PC-3 (cell line): ENCODE data around the gene SULT2B1.

Experiments
- CTCF ChIP-seq: fragments of 300-600 bp; sonication (generic); conservative IDR thresholded peaks from 2 replicates; pipeline ENCODE4 v1.5.1; 2017; ENCODE audit warnings: antibody characterized with exemption, low read depth, mild to moderate bottlenecking, low read length
- EZH2 ChIP-seq: fragments of 300-600 bp; sonication (generic); IDR thresholded peaks from one replicate; pipeline ENCODE4 v1.6.1; 2017; ENCODE audit warnings: antibody characterized with exemption, mild to moderate bottlenecking, low read length; ENCODE audit not compliant: unreplicated experiment
- EZH2phosphoT487 ChIP-seq: fragments of 300-600 bp; sonication (generic); IDR thresholded peaks from 2 replicates; pipeline ENCODE4 v1.6.1; 2018; ENCODE audit warnings: mild to moderate bottlenecking, antibody characterized with exemption, low read length, borderline replicate concordance

- TF ChIP-seq EZH2 = no peak
- no peak for TF ChIP-seq CTCF
- TF ChIP-seq EZH2phosphoT487 = no peak
Observed at GRCh38 chr19:48569814-48570213, 17.8 kb downstream of the SULT2B1 start.
